ENCODE measurements around the gene SMARCA2. TPM values are rescaled to one million over a fixed set of nuclear protein-coding genes. Genes with fewer than 3 reads are reported as not detected.

Gene SMARCA2
- total RNA-seq, 1 donor from 2014 or later: 4.2 TPM

- H3K9me3 ChIP-seq (ENCODE audit: low read depth): no peaks in the 10 kb centered on the region
- H3K36me3 Mint-ChIP-seq: no peaks in the 10 kb centered on the region
- H3K4me2 ChIP-seq: no peak overlapping the region
- H3K4me1 Mint-ChIP-seq: peaks cover 14% of the 10 kb centered on the region
- H3K79me2 ChIP-seq (ENCODE audit: low read depth): no peaks in the 10 kb centered on the region
- H3K4me3 Mint-ChIP-seq: no peak overlapping the region
- H2AFZ ChIP-seq (replicated peaks): no peak overlapping the region
- no peak for DNase-seq (ENCODE audit: low spot score)
- no peaks in the 10 kb centered on the region for H3K36me3 ChIP-seq
- H3K27me3 Mint-ChIP-seq (ENCODE audit: insufficient read depth, low read depth): peaks cover 2% of the 10 kb centered on the region
- H3K9ac ChIP-seq: no peak overlapping the region
- H3K4me1 ChIP-seq: no peaks in the 10 kb centered on the region
- no peaks in the 10 kb centered on the region for H3K9me3 Mint-ChIP-seq
- H3K27ac ChIP-seq: no peak overlapping the region
- H4K20me1 ChIP-seq (ENCODE audit: low read depth): no peaks in the 10 kb centered on the region
- H3K4me3 ChIP-seq: no peak overlapping the region
- TF ChIP-seq CTCF (IDR thresholded peaks at IDR 0.05) (no peak), EZH2 (IDR thresholded peaks at IDR 0.05) (no peak), EZH2phosphoT487 (IDR thresholded peaks at IDR 0.05) (no peak)
- no peak overlapping the region for H3K27ac Mint-ChIP-seq
- no peaks in the 10 kb centered on the region for H3F3A ChIP-seq (ENCODE audit: low read depth)
- no peaks in the 10 kb centered on the region for H3K27me3 ChIP-seq
Measured at GRCh38 chr9:2028888-2029287, 13.7 kb downstream of the SMARCA2 start.

GRCh38 chr9:2029666-2030170 is 14.6 kb downstream of the SMARCA2 start:
- Mint-ChIP-seq H3K27ac (no peak overlapping the region), H3K4me3 (no peak overlapping the region), H3K36me3 (no peaks in the 10 kb centered on the region), H3K27me3 (ENCODE audit: insufficient read depth, low read depth) (peaks cover 2% of the 10 kb centered on the region), H3K4me1 (peaks cover 8% of the 10 kb centered on the region), H3K9me3 (no peaks in the 10 kb centered on the region)
- Histone ChIP-seq H3K4me3 (no peak overlapping the region), H3K4me1 (no peaks in the 10 kb centered on the region), H3K4me2 (no peak overlapping the region), H3K9me3 (ENCODE audit: low read depth) (no peaks in the 10 kb centered on the region), H3K79me2 (ENCODE audit: low read depth) (no peaks in the 10 kb centered on the region), H3K9ac (no peak overlapping the region), H3F3A (ENCODE audit: low read depth) (no peaks in the 10 kb centered on the region), H3K27ac (no peak overlapping the region), H3K36me3 (no peaks in the 10 kb centered on the region), H3K27me3 (no peaks in the 10 kb centered on the region), H2AFZ (replicated peaks) (no peak overlapping the region), H4K20me1 (ENCODE audit: low read depth) (no peaks in the 10 kb centered on the region)
- no peak for TF ChIP-seq EZH2phosphoT487 (IDR thresholded peaks at IDR 0.05)
- TF ChIP-seq CTCF (IDR thresholded peaks at IDR 0.05): no peak
- TF ChIP-seq EZH2 (IDR thresholded peaks at IDR 0.05): no peak
- DNase-seq (ENCODE audit: low spot score): no peak

- Histone ChIP-seq H3F3A (ENCODE audit: low read depth) (no peaks in the 10 kb centered on the region), H4K20me1 (ENCODE audit: low read depth) (no peaks in the 10 kb centered on the region), H3K4me3 (no peak overlapping the region), H3K9ac (no peak overlapping the region), H3K36me3 (no peaks in the 10 kb centered on the region), H3K4me1 (no peaks in the 10 kb centered on the region), H2AFZ (replicated peaks) (no peak overlapping the region), H3K27ac (no peak overlapping the region), H3K79me2 (ENCODE audit: low read depth) (no peaks in the 10 kb centered on the region), H3K27me3 (no peaks in the 10 kb centered on the region), H3K9me3 (ENCODE audit: low read depth) (no peaks in the 10 kb centered on the region), H3K4me2 (no peak overlapping the region)
- DNase-seq (ENCODE audit: low spot score): no peak
- Mint-ChIP-seq H3K4me1 (no peaks in the 10 kb centered on the region), H3K27me3 (ENCODE audit: insufficient read depth, low read depth) (no peaks in the 10 kb centered on the region), H3K4me3 (no peak overlapping the region), H3K36me3 (no peaks in the 10 kb centered on the region), H3K9me3 (no peaks in the 10 kb centered on the region), H3K27ac (no peak overlapping the region)
- TF ChIP-seq EZH2 (IDR thresholded peaks at IDR 0.05): no peak
Measured at GRCh38 chr9:2032234-2032633, 17.1 kb downstream of the SMARCA2 start.

- Histone ChIP-seq H3K4me3 (no peak overlapping the region), H3K4me2 (no peak overlapping the region), H3K36me3 (no peaks in the 10 kb centered on the region), H4K20me1 (ENCODE audit: low read depth) (no peaks in the 10 kb centered on the region), H3K4me1 (no peaks in the 10 kb centered on the region), H3K79me2 (ENCODE audit: low read depth) (no peaks in the 10 kb centered on the region), H3K27ac (no peak overlapping the region), H3K9ac (no peak overlapping the region), H2AFZ (replicated peaks) (no peak overlapping the region), H3K27me3 (no peaks in the 10 kb centered on the region), H3F3A (ENCODE audit: low read depth) (no peaks in the 10 kb centered on the region), H3K9me3 (ENCODE audit: low read depth) (no peaks in the 10 kb centered on the region)
- H3K9me3 Mint-ChIP-seq: no peaks in the 10 kb centered on the region
- H3K4me3 Mint-ChIP-seq: no peak overlapping the region
- no peaks in the 10 kb centered on the region for H3K27me3 Mint-ChIP-seq (ENCODE audit: insufficient read depth, low read depth)
- no peaks in the 10 kb centered on the region for H3K4me1 Mint-ChIP-seq
- no peak for DNase-seq (ENCODE audit: low spot score)
- H3K36me3 Mint-ChIP-seq: no peaks in the 10 kb centered on the region
- H3K27ac Mint-ChIP-seq: no peak overlapping the region
- TF ChIP-seq EZH2 (IDR thresholded peaks at IDR 0.05) (no peak), CTCF (IDR thresholded peaks at IDR 0.05) (no peak), EZH2phosphoT487 (IDR thresholded peaks at IDR 0.05) (no peak)
Measured at GRCh38 chr9:2036844-2037243, 21.7 kb downstream of the SMARCA2 start.
